SK-N-SH (cell line): ENCODE results near the gene TAOK3. TPM values are rescaled to one million over a fixed set of nuclear protein-coding genes. Genes with fewer than 3 reads are reported as not detected.

ENCODE experiments used
- CTCF ChIA-PET: fragments of 300-600, 350-600 bp; formaldehyde crosslinking; extraction: SDS; loops from one replicate; lab custom pipeline; 2021; lab: Yijun Ruan, JAX
- POLR2A ChIA-PET: fragments of 350-600 bp; sonication (Branson Sonifier 250); formaldehyde crosslinking; extraction: SDS; loops from one replicate; lab custom pipeline; 2020; ENCODE audit warnings: antibody characterized with exemption, inconsistent platforms; lab: Yijun Ruan, JAX
- DNase-seq: peaks from one replicate; pipeline ENCODE4 v3.0.0; 2012
- H2AFZ ChIP-seq: fragments of 200-600 bp; sonication (generic); 2 replicates; pipeline ENCODE4 v1.8.1; 2016; ENCODE audit warnings: antibody characterized with exemption, mild to moderate bottlenecking, low read depth
- H3F3A ChIP-seq: fragments of 200-600 bp; sonication (generic); replicated peaks from 2 replicates; pipeline ENCODE3; 2016; ENCODE audit warnings: antibody characterized with exemption, mild to moderate bottlenecking; ENCODE audit not compliant: insufficient read depth
- H3K27ac ChIP-seq, 2 experiments: fragments of 200-500 bp in 1 of 2; fragments of 200-600 bp in 1 of 2; sonication (Bioruptor generic) in 1 of 2; sonication (generic), shearing (Covaris generic) in 1 of 2; 2 replicates each; pipeline versions ENCODE4 v1.5.1 to v1.6.1; 2014 to 2016; ENCODE audit warnings: low read depth in 2 of 2, inconsistent platforms in 1 of 2, low read length in 1 of 2, mild to moderate bottlenecking in 1 of 2, mixed read lengths in 1 of 2
- H3K27me3 ChIP-seq: fragments of 200-600 bp; sonication (generic), shearing (Covaris generic); 2 replicates; pipeline ENCODE4 v1.6.1; 2016; ENCODE audit warnings: mixed run types; ENCODE audit not compliant: insufficient read depth
- H3K36me3 ChIP-seq, 2 experiments: fragments of 200-500 bp in 1 of 2; fragments of 200-600 bp in 1 of 2; sonication (Bioruptor generic) in 1 of 2; sonication (generic) in 1 of 2; replicated peaks in 1 of 2; 2 replicates each; pipeline versions ENCODE3 to v1.5.1; 2014 to 2016; ENCODE audit warnings: low read length in 1 of 2, mild to moderate bottlenecking in 1 of 2; ENCODE audit not compliant: insufficient read depth in 2 of 2, control insufficient read depth in 1 of 2
- H3K4me1 ChIP-seq, 2 experiments: fragments of 200-500 bp in 1 of 2; fragments of 200-600 bp in 1 of 2; sonication (Bioruptor generic) in 1 of 2; sonication (generic), shearing (Covaris generic) in 1 of 2; 2 replicates each; pipeline versions ENCODE4 v1.5.1 to v1.6.1; 2014 to 2016; ENCODE audit warnings: low read depth in 1 of 2, low read length in 1 of 2, mixed run types in 1 of 2; ENCODE audit not compliant: insufficient read depth in 2 of 2, control insufficient read depth in 1 of 2
- H3K4me2 ChIP-seq: fragments of 200-600 bp; sonication (generic), shearing (Covaris generic); 2 replicates; pipeline ENCODE4 v1.6.1; 2017; ENCODE audit warnings: mixed run types
- H3K4me3 ChIP-seq, 2 experiments: fragments of 200-500 bp in 1 of 2; fragments of 200-600 bp in 1 of 2; sonication (Bioruptor generic) in 1 of 2; sonication (generic), shearing (Covaris generic) in 1 of 2; 2 replicates each; pipeline versions ENCODE4 v1.5.1 to v1.8.1; 2014 to 2016; ENCODE audit warnings: low read depth in 2 of 2, inconsistent platforms in 1 of 2, low read length in 1 of 2, mild to moderate bottlenecking in 1 of 2, mixed read lengths in 1 of 2, moderate library complexity in 1 of 2
- H3K79me2 ChIP-seq: fragments of 200-600 bp; sonication (generic); 2 replicates; pipeline ENCODE4 v1.8.1; 2017; ENCODE audit warnings: mild to moderate bottlenecking; ENCODE audit not compliant: insufficient read depth
- H3K9ac ChIP-seq: fragments of 200-600 bp; sonication (generic); 2 replicates; pipeline ENCODE4 v1.6.1; 2017; ENCODE audit warnings: mixed run types
- H3K9me2 ChIP-seq: fragments of 200-600 bp; sonication (generic); 2 replicates; pipeline ENCODE4 v1.6.1; 2017; ENCODE audit warnings: mixed run types
- H3K9me3 ChIP-seq: fragments of 200-600 bp; sonication (generic); 2 replicates; pipeline ENCODE4 v1.6.1; 2017; ENCODE audit warnings: mixed run types, mild to moderate bottlenecking, moderate library complexity
- H4K20me1 ChIP-seq: fragments of 200-600 bp; sonication (generic); 2 replicates; pipeline ENCODE4 v1.6.1; 2017; ENCODE audit warnings: mild to moderate bottlenecking, mixed run types; ENCODE audit not compliant: insufficient read depth
- EP300 ChIP-seq, 2 experiments: IDR thresholded peaks; 2 replicates each; pipeline versions ENCODE4 v1.4.0 to v1.6.1; 2012; ENCODE audit warnings: borderline replicate concordance in 1 of 2, low read depth in 1 of 2, low read length in 1 of 2
- FOSL2 ChIP-seq: IDR thresholded peaks from 2 replicates; pipeline ENCODE4 v1.4.0; 2012; ENCODE audit warnings: low read depth, mild to moderate bottlenecking, moderate library complexity, borderline replicate concordance
- FOXJ3 ChIP-seq: sonication (generic); formaldehyde crosslinking; IDR thresholded peaks from 2 replicates; pipeline ENCODE4 v1.5.1; 2020; ENCODE audit warnings: mild to moderate bottlenecking, missing genetic modification reagents
- GATA2 ChIP-seq: sonication (generic); formaldehyde crosslinking; IDR thresholded peaks from 2 replicates; pipeline ENCODE4 v1.5.0; 2020; ENCODE audit warnings: mild to moderate bottlenecking, missing genetic modification reagents
- JUND ChIP-seq: IDR thresholded peaks from 2 replicates; pipeline ENCODE4 v1.4.0; 2012
- MXI1 ChIP-seq: IDR thresholded peaks from 2 replicates; pipeline ENCODE4 v1.6.1; 2012; ENCODE audit warnings: mild to moderate bottlenecking, low read depth, low read length, improper control_type of control experiment
- NFIC ChIP-seq: IDR thresholded peaks from 2 replicates; pipeline ENCODE4 v1.4.0; 2012; ENCODE audit warnings: borderline replicate concordance
- POLR2AphosphoS5 ChIP-seq: IDR thresholded peaks from 2 replicates; pipeline ENCODE4 v1.6.1; 2012; ENCODE audit warnings: low read depth, low read length
- RAD21 ChIP-seq: IDR thresholded peaks from 2 replicates; pipeline ENCODE4 v1.6.1; 2012; ENCODE audit warnings: mild to moderate bottlenecking, low read length
- TAF1 ChIP-seq: IDR thresholded peaks from 2 replicates; pipeline ENCODE4 v1.6.1; 2012; ENCODE audit warnings: low read depth, mild to moderate bottlenecking, low read length, moderate library complexity, borderline replicate concordance
- TCF12 ChIP-seq: IDR thresholded peaks from 2 replicates; pipeline ENCODE4 v1.4.0; 2012
- YY1 ChIP-seq: IDR thresholded peaks from 2 replicates; pipeline ENCODE4 v1.4.0; 2012; ENCODE audit warnings: low read depth, mild to moderate bottlenecking
- WGBS: methylation state at CpG from one replicate; pipeline ENCODE4 v1.1.6; 2017; ENCODE audit warnings: low lambda C conversion rate; 5-methylcytosine and 5-hydroxymethylcytosine counted together
- polyA plus RNA-seq, 3 experiments: library from polyadenylated mRNA; depleted of rRNA; stranded (reverse); fragments of >200 nt; gene quantifications; 2 replicates each; pipeline ENCODE4 v1.2.3, GENCODE V29; 2012
- TF ChIP-seq, protein P1 (sequence below): IDR thresholded peaks from 2 replicates; pipeline ENCODE4 v1.4.0; 2012; ENCODE audit warnings: low read depth, borderline replicate concordance
- TF ChIP-seq, protein P2 (sequence below): IDR thresholded peaks from 2 replicates; pipeline ENCODE4; 2012
- TF ChIP-seq, protein P3 (sequence below): fragments of 150-350 bp; IDR thresholded peaks from 2 replicates; pipeline ENCODE4 v1.6.1; 2016; ENCODE audit warnings: mild to moderate bottlenecking, low read depth, low read length
- TF ChIP-seq, protein P4 (sequence below): fragments of 200-600 bp; sonication (generic); IDR thresholded peaks from 2 replicates; pipeline ENCODE4 v1.6.1; 2017; ENCODE audit warnings: antibody characterized with exemption, mild to moderate bottlenecking, moderate library complexity
- TF ChIP-seq, protein P5 (sequence below): IDR thresholded peaks from 2 replicates; pipeline ENCODE4 v1.6.1; 2012; ENCODE audit warnings: mild to moderate bottlenecking, low read depth, low read length, moderate library complexity
- TF ChIP-seq, protein P6 (sequence below): fragments of 150-350 bp; IDR thresholded peaks from 2 replicates; pipeline ENCODE4 v1.6.1; 2017; ENCODE audit warnings: antibody characterized with exemption, low read length, low read depth, borderline replicate concordance

The TAOK3 gene
- polyA plus RNA-seq, 1 of the 3 experiments (the other 2 are of a cell fraction): 18.1 TPM

DNA sequence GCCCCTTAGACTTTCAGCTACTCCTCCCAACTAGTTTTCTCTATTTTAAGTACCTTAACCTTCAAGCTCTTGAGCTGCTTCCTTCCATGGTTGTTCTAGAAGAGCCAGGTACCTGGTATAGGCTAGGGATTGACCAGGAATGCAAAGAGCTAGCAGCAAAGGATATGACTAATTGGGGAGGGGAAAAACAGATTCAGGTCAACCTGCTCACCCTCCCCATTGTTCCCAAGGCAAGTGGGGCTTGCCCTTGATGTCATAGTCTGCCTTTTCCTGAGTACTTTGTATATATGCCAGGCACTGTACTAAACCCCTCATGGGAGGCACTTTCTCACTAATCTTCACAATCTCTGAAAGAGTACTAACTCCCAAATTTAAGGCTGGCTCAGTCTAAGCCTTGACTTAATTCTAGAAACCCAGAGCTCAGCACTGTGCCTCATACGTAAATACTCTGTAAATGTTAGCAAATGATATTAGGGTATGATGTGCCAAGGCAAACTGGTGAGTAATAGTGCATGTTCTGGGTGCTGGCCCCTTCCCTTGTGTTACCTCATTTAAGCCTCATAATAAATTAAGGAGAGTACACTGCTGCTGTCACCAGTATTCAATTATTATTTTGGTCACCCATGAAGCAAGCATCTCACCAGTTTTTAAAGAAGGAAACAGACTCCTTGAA is 45.8 kb upstream of the TAOK3 start:
- Histone ChIP-seq H3K9me3 (no peaks in the 10 kb centered on the region), H4K20me1 (no peaks in the 10 kb centered on the region), H3K9me2 (no peaks in the 10 kb centered on the region), H3K9ac (no peak overlapping the region), H3K27me3 (no peaks in the 10 kb centered on the region), H3K4me1 (no peaks in the 10 kb centered on the region), H3K27ac (no peak overlapping the region), H3K79me2 (no peaks in the 10 kb centered on the region), H3K36me3 (peaks cover 36 to 51% of the 10 kb centered on the region in 2 experiments), H3F3A (peaks cover 3% of the 10 kb centered on the region), H2AFZ (no peak overlapping the region), H3K4me3 (no peak overlapping the region), H3K4me2 (no peak overlapping the region)
- POLR2A ChIA-PET: no interaction called here
- 91% methylated on average over 1 of the region's 1 CpG for WGBS
- no peak for DNase-seq
- CTCF ChIA-PET: no interaction called here
- no peak for TF ChIP-seq JUND
- no peak for TF ChIP-seq YY1
- TF ChIP-seq, protein P1, sequence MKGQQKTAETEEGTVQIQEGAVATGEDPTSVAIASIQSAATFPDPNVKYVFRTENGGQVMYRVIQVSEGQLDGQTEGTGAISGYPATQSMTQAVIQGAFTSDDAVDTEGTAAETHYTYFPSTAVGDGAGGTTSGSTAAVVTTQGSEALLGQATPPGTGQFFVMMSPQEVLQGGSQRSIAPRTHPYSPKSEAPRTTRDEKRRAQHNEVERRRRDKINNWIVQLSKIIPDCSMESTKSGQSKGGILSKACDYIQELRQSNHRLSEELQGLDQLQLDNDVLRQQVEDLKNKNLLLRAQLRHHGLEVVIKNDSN: no peak
- no peak for TF ChIP-seq MXI1
- TF ChIP-seq, protein P2, sequence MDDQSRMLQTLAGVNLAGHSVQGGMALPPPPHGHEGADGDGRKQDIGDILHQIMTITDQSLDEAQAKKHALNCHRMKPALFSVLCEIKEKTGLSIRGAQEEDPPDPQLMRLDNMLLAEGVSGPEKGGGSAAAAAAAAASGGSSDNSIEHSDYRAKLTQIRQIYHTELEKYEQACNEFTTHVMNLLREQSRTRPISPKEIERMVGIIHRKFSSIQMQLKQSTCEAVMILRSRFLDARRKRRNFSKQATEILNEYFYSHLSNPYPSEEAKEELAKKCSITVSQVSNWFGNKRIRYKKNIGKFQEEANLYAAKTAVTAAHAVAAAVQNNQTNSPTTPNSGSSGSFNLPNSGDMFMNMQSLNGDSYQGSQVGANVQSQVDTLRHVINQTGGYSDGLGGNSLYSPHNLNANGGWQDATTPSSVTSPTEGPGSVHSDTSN: no peak
- TF ChIP-seq FOXJ3 (CRISPR knock-in tag): no peak
- no peak for TF ChIP-seq RAD21
- no peak for TF ChIP-seq GATA2
- TF ChIP-seq, protein P3, sequence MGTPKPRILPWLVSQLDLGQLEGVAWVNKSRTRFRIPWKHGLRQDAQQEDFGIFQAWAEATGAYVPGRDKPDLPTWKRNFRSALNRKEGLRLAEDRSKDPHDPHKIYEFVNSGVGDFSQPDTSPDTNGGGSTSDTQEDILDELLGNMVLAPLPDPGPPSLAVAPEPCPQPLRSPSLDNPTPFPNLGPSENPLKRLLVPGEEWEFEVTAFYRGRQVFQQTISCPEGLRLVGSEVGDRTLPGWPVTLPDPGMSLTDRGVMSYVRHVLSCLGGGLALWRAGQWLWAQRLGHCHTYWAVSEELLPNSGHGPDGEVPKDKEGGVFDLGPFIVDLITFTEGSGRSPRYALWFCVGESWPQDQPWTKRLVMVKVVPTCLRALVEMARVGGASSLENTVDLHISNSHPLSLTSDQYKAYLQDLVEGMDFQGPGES: no peak

DNA sequence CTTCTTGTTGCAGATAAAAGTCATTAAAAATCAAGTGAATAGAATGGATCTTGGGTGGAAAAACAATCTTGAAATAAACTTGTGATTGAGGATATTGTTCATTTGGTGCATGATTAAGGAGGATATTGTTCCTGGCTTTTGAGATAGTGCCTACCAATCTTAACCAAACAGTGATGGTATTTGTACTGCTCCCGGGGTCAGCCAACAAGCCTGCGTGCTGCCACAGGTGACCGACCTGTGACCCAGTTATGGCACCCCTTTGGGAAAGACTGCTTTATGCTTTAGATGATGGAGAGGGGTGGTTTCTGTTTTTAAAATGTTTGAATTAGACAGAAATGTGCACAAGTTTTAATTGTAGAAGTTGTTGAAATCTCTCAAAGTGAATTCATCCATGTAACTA is 45.2 kb upstream of the TAOK3 start:
- Histone ChIP-seq H3K4me3 (no peak overlapping the region), H3K9ac (no peak overlapping the region)
- CTCF ChIA-PET: no interaction called here
- TF ChIP-seq NFIC: no peak
- TF ChIP-seq, protein P4, sequence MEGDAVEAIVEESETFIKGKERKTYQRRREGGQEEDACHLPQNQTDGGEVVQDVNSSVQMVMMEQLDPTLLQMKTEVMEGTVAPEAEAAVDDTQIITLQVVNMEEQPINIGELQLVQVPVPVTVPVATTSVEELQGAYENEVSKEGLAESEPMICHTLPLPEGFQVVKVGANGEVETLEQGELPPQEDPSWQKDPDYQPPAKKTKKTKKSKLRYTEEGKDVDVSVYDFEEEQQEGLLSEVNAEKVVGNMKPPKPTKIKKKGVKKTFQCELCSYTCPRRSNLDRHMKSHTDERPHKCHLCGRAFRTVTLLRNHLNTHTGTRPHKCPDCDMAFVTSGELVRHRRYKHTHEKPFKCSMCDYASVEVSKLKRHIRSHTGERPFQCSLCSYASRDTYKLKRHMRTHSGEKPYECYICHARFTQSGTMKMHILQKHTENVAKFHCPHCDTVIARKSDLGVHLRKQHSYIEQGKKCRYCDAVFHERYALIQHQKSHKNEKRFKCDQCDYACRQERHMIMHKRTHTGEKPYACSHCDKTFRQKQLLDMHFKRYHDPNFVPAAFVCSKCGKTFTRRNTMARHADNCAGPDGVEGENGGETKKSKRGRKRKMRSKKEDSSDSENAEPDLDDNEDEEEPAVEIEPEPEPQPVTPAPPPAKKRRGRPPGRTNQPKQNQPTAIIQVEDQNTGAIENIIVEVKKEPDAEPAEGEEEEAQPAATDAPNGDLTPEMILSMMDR: no peak
- no peak for TF ChIP-seq POLR2AphosphoS5
- no peak for TF ChIP-seq EP300 (IDR thresholded peaks at IDR 0.05; ENCODE audit: borderline replicate concordance in 1 of 2, low read depth in 1 of 2, low read length in 1 of 2)
- TF ChIP-seq, protein P5, sequence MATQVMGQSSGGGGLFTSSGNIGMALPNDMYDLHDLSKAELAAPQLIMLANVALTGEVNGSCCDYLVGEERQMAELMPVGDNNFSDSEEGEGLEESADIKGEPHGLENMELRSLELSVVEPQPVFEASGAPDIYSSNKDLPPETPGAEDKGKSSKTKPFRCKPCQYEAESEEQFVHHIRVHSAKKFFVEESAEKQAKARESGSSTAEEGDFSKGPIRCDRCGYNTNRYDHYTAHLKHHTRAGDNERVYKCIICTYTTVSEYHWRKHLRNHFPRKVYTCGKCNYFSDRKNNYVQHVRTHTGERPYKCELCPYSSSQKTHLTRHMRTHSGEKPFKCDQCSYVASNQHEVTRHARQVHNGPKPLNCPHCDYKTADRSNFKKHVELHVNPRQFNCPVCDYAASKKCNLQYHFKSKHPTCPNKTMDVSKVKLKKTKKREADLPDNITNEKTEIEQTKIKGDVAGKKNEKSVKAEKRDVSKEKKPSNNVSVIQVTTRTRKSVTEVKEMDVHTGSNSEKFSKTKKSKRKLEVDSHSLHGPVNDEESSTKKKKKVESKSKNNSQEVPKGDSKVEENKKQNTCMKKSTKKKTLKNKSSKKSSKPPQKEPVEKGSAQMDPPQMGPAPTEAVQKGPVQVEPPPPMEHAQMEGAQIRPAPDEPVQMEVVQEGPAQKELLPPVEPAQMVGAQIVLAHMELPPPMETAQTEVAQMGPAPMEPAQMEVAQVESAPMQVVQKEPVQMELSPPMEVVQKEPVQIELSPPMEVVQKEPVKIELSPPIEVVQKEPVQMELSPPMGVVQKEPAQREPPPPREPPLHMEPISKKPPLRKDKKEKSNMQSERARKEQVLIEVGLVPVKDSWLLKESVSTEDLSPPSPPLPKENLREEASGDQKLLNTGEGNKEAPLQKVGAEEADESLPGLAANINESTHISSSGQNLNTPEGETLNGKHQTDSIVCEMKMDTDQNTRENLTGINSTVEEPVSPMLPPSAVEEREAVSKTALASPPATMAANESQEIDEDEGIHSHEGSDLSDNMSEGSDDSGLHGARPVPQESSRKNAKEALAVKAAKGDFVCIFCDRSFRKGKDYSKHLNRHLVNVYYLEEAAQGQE: no peak
- TF ChIP-seq, protein P6, sequence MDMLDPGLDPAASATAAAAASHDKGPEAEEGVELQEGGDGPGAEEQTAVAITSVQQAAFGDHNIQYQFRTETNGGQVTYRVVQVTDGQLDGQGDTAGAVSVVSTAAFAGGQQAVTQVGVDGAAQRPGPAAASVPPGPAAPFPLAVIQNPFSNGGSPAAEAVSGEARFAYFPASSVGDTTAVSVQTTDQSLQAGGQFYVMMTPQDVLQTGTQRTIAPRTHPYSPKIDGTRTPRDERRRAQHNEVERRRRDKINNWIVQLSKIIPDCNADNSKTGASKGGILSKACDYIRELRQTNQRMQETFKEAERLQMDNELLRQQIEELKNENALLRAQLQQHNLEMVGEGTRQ: no peak
- no peak for TF ChIP-seq YY1
- no peak for TF ChIP-seq GATA2
- TF ChIP-seq TAF1: no peak
- no peak for TF ChIP-seq TCF12
- TF ChIP-seq FOSL2: no peak
- TF ChIP-seq, all 33 proteins: peak for 0
- Histone ChIP-seq H3K9me3 (no peaks in the 10 kb centered on the region), H3K79me2 (no peaks in the 10 kb centered on the region), H3K27me3 (no peaks in the 10 kb centered on the region), H3K36me3 (peaks cover 39 to 56% of the 10 kb centered on the region in 2 experiments), H4K20me1 (no peaks in the 10 kb centered on the region), H3F3A (peaks cover 3% of the 10 kb centered on the region), H3K9me2 (no peaks in the 10 kb centered on the region), H2AFZ (no peak overlapping the region), H3K4me1 (no peaks in the 10 kb centered on the region), H3K27ac (no peak overlapping the region), H3K4me2 (no peak overlapping the region)
- POLR2A ChIA-PET: no interaction called here
- no peak for DNase-seq
- WGBS: 100% methylated on average over 3 of the region's 3 CpGs
